Tibial artery (tissue), 4 donors: ENCODE measurements around the gene DENND1C.
"Not testable (repeated sequence)": the region's sequence is repeated elsewhere in the genome, so short reads cannot be mapped to it uniquely, and the experiment has no call there.

Experiments used
- DNase-seq, 2 donors: peaks; one replicate each; pipeline ENCODE4 v3.0.0-alpha.2; 2019
- H3K27ac ChIP-seq, 2 donors: fragments of 200-600 bp; sonication (generic) in 1 of 2; 1 replicate in 1 of 2; 2 replicates in 1 of 2; pipeline ENCODE4 v1.5.1; 2018 to 2019; ENCODE audit warnings: mild to moderate bottlenecking in 1 of 2
- H3K27me3 ChIP-seq, 2 donors: fragments of 200-600 bp; sonication (generic) in 1 of 2; one replicate each; pipeline versions ENCODE4 v1.5.1 to v1.6.0; 2016 to 2019
- H3K36me3 ChIP-seq, 3 donors: fragments of 200-600 bp; sonication (generic) in 2 of 3; one replicate each; pipeline ENCODE4 v1.5.1; 2016 to 2019; ENCODE audit warnings: mild to moderate bottlenecking in 2 of 3
- H3K4me1 ChIP-seq, 4 donors: fragments of 200-600 bp; sonication (generic) in 2 of 4; 1 replicate in 3 of 4; 2 replicates in 1 of 4; pipeline ENCODE4 v1.5.1; 2016 to 2019
- H3K4me3 ChIP-seq, 2 donors: fragments of 200-600 bp; sonication (generic) in 1 of 2; 1 replicate in 1 of 2; 2 replicates in 1 of 2; pipeline ENCODE4 v1.5.1; 2018 to 2019; ENCODE audit warnings: mild to moderate bottlenecking in 2 of 2
- H3K9me3 ChIP-seq, 3 donors: fragments of 200-600 bp; sonication (generic) in 1 of 3; one replicate each; pipeline ENCODE4 v1.5.1; 2016 to 2019
- CTCF ChIP-seq, 2 experiments: fragments of 200-600 bp in 1 of 2; fragments of 450-650 bp in 1 of 2; IDR thresholded peaks; one replicate each; pipeline ENCODE4 v1.5.1; 2017 to 2019; ENCODE audit warnings: antibody characterized with exemption in 2 of 2, mild to moderate bottlenecking in 1 of 2, moderate library complexity in 1 of 2
- intact Hi-C: fragments of 100-400 bp; cut with DNase I; formaldehyde crosslinking; loops from one replicate; pipeline ENCODE4 v1.15.0; 2023; ENCODE audit warnings: low total_unique reads

The DENND1C gene

DNA sequence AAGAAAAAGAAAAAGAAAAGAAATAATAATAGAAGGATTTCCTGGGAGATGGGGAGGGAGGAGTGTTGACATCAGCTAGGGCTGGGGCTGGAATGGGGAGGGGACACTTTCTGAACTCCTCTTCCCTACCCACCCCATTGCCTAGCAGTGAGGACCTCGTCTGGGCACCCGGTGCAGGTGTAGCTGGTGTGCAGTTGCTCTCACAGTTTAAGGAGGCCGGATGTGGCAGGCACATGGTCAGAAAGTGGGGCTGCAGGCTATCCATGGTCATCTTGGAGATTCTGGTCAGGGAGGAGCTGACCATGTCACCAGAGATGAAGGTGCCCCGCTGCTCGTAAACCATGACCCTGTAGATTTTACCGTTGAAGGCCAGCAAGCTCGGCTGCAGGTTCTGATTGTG, 29.0 kb upstream of the DENND1C start:
- DNase-seq: no peak
- intact Hi-C loops: no loop called here

GRCh38 chr19:6509118-6509971, 27.8 kb upstream of the DENND1C start:
- Histone ChIP-seq H3K36me3 (no peaks in the 10 kb centered on the region), H3K9me3 (no peaks in the 10 kb centered on the region), H3K27ac (no peak overlapping the region), H3K4me1 (no peaks in the 10 kb centered on the region), H3K4me3 (no peak overlapping the region), H3K27me3 (peaks cover 0 to 21% of the 10 kb centered on the region in 2 donors)
- no peak for DNase-seq
- no peak for TF ChIP-seq CTCF (IDR thresholded peaks at IDR 0.05)
- intact Hi-C loops: no loop called here

More for the DNA sequence above, 29.0 kb upstream of the DENND1C start:
- H3K4me3 ChIP-seq: no peak overlapping the region
- H3K27ac ChIP-seq: no peak overlapping the region
- no peaks in the 10 kb centered on the region for H3K4me1 ChIP-seq
- H3K36me3 ChIP-seq: no peaks in the 10 kb centered on the region
- no peak for TF ChIP-seq CTCF (IDR thresholded peaks at IDR 0.05)
- no peaks in the 10 kb centered on the region for H3K9me3 ChIP-seq
- peaks cover 0 to 23% of the 10 kb centered on the region in 2 donors for H3K27me3 ChIP-seq

- intact Hi-C loops, H3K27ac ChIP-seq, H3K4me1 ChIP-seq, DNase-seq, H3K36me3 ChIP-seq, H3K4me3 ChIP-seq, H3K9me3 ChIP-seq: not testable (repeated sequence)
- H3K27me3 ChIP-seq: peaks cover 0 to 32% of the 10 kb centered on the region in 2 donors
Measured at GRCh38 chr19:6508028-6508771, 26.6 kb upstream of the DENND1C start.

GRCh38 chr19:6503407-6504201, 22.0 kb upstream of the DENND1C start:
- Histone ChIP-seq H3K4me3 (no peak overlapping the region), H3K36me3 (no peaks in the 10 kb centered on the region), H3K4me1 (peaks cover 0 to 14% (median 9%) of the 10 kb centered on the region in 4 donors), H3K27me3 (peaks cover 0 to 61% of the 10 kb centered on the region in 2 donors), H3K27ac (no peak overlapping the region), H3K9me3 (no peaks in the 10 kb centered on the region)
- no peak for DNase-seq
- intact Hi-C loops: no loop called here
- TF ChIP-seq CTCF (IDR thresholded peaks at IDR 0.05): no peak

- Histone ChIP-seq H3K27me3 (peaks cover 0 to 57% of the 10 kb centered on the region in 2 donors), H3K9me3 (no peaks in the 10 kb centered on the region), H3K4me3 (peak within 1 kb of the TSS; percentile 19 to 30), H3K36me3 (no peaks in the 10 kb centered on the region), H3K27ac (no peak within 1 kb of the TSS), H3K4me1 (peaks cover 0 to 14% (median 9%) of the 10 kb centered on the region in 4 donors)
- no peak for TF ChIP-seq CTCF (IDR thresholded peaks at IDR 0.05)
- DNase-seq: no peak
- intact Hi-C loops: no loop called here
Measured at GRCh38 chr19:6501740-6502648, 20.4 kb upstream of the DENND1C start, which contains the start of gene TUBB4A. Gene TUBB4A (minus strand): TSS chr19:6502309. CDS start chr19:6502212, 97 bp downstream.
